Calu3 (cell line): ENCODE data around the gene SLC39A11. TPM values are rescaled to one million over a fixed set of nuclear protein-coding genes. Genes with fewer than 3 reads are reported as not detected.
"Not testable (repeated sequence)": the region's sequence is repeated elsewhere in the genome, so short reads cannot be mapped to it uniquely, and the experiment has no call there.

Experiments used
- BruUV-seq: library from RNA; stranded (reverse); fragments of 400-500 nt; replicated peaks from 2 replicates; lab custom pipeline; 2021; lab: Mats Ljungman, UMichigan
- CTCF ChIA-PET: fragments of 300-600 bp; sonication (Branson Sonifier 250); formaldehyde crosslinking; loops from one replicate; lab custom pipeline; 2022; ENCODE audit warnings: antibody characterized with exemption; lab: Charles Lee
- DNase-seq: peaks from one replicate; pipeline ENCODE4 v3.0.0; 2022
- H3K27ac Mint-ChIP-seq: one replicate; pipeline ENCODE4 v1.8.0; 2022; ENCODE audit warnings: mixed read lengths; ENCODE audit not compliant: unreplicated experiment
- H3K27me3 Mint-ChIP-seq: one replicate; pipeline ENCODE4 v1.8.0; 2022; ENCODE audit warnings: mixed read lengths; ENCODE audit not compliant: unreplicated experiment
- H3K36me3 Mint-ChIP-seq: one replicate; pipeline ENCODE4 v1.8.0; 2022; ENCODE audit warnings: mild to moderate bottlenecking, moderate library complexity, mixed read lengths; ENCODE audit not compliant: insufficient read depth, unreplicated experiment
- H3K4me1 Mint-ChIP-seq: one replicate; pipeline ENCODE4 v1.8.0; 2022; ENCODE audit warnings: mild to moderate bottlenecking, low read depth, mixed read lengths; ENCODE audit not compliant: unreplicated experiment
- H3K4me3 Mint-ChIP-seq: one replicate; pipeline ENCODE4 v1.8.0; 2022; ENCODE audit warnings: mild to moderate bottlenecking, low read depth, moderate library complexity, mixed read lengths; ENCODE audit not compliant: unreplicated experiment
- H3K9me3 Mint-ChIP-seq: one replicate; pipeline ENCODE4 v1.8.0; 2022; ENCODE audit warnings: low read depth, mixed read lengths; ENCODE audit not compliant: unreplicated experiment
- intact Hi-C: fragments of 100-400 bp; cut with micrococcal nuclease; formaldehyde crosslinking; loops from one replicate; pipeline ENCODE4 v1.10.0; 2022; ENCODE audit not compliant: unreplicated experiment
- total RNA-seq: library from RNA; stranded (reverse); gene quantifications from 2 replicates; pipeline ENCODE4 v1.2.3, GENCODE V29; 2022
- TF ChIP-seq, protein P1 (sequence below): fragments of 200-600 bp; IDR thresholded peaks from one replicate; pipeline ENCODE4 v1.8.0; 2022; ENCODE audit warnings: antibody characterized with exemption; ENCODE audit not compliant: unreplicated experiment

The SLC39A11 gene
- total RNA-seq, 1 experiment from 2014 or later: 60.3 TPM

DNA sequence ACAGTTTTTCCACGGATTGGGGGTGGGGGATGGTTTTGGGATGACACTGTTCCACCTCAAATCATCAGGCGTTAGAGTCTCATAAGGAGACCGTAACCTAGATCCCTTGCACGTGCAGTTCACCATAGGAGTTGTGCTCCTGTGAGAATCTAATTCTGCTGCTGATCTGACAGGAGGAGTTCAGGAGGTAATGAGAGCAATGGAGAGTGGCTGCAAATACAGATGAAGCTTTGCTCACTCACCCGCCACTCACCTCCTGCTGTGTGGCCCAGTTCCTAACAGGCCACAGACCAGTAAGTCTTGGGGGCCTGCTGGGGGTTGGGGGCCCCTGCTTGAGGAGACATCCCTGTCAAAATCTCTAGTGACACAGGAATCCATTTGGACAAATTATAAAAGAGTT lies 29.8 kb downstream of the SLC39A11 start:
- Mint-ChIP-seq H3K9me3 (no peaks in the 10 kb centered on the region), H3K27me3 (no peaks in the 10 kb centered on the region), H3K4me1 (peaks cover under 1% of the 10 kb centered on the region), H3K27ac (no peak overlapping the region), H3K4me3 (no peak overlapping the region), H3K36me3 (no peaks in the 10 kb centered on the region)
- TF ChIP-seq, protein P1, sequence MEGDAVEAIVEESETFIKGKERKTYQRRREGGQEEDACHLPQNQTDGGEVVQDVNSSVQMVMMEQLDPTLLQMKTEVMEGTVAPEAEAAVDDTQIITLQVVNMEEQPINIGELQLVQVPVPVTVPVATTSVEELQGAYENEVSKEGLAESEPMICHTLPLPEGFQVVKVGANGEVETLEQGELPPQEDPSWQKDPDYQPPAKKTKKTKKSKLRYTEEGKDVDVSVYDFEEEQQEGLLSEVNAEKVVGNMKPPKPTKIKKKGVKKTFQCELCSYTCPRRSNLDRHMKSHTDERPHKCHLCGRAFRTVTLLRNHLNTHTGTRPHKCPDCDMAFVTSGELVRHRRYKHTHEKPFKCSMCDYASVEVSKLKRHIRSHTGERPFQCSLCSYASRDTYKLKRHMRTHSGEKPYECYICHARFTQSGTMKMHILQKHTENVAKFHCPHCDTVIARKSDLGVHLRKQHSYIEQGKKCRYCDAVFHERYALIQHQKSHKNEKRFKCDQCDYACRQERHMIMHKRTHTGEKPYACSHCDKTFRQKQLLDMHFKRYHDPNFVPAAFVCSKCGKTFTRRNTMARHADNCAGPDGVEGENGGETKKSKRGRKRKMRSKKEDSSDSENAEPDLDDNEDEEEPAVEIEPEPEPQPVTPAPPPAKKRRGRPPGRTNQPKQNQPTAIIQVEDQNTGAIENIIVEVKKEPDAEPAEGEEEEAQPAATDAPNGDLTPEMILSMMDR: no peak
- DNase-seq: no peak
- intact Hi-C loops: no loop called here
- CTCF ChIA-PET: no interaction called here
- BruUV-seq: no TSS peak

DNA sequence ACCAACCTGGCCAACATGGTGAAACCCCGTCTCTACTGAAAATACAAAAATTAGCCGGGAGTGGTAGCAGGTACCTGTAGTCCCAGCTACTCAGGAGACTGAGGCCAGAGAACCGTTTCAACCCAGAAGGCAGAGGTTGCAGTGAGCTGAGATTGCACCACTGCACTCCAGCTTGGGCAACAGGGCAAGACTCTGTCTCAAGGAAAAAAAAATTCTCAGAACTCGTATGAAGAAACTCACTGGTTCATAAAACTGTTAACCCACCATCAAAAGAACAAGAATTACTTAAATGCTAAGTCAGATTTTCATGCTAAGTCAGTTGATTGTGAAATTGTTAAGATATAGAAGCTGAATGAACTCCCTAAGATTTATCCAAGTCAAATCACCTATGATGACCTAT lies 31.3 kb downstream of the SLC39A11 start:
- TF ChIP-seq, protein P1: no peak
- no peak overlapping the region for H3K27ac Mint-ChIP-seq
- CTCF ChIA-PET: no interaction called here
- BruUV-seq: no TSS peak
- intact Hi-C loops: no loop called here
- H3K4me1 Mint-ChIP-seq: no peaks in the 10 kb centered on the region
- no peaks in the 10 kb centered on the region for H3K27me3 Mint-ChIP-seq
- no peak overlapping the region for H3K4me3 Mint-ChIP-seq
- no peaks in the 10 kb centered on the region for H3K36me3 Mint-ChIP-seq
- H3K9me3 Mint-ChIP-seq: no peaks in the 10 kb centered on the region
- DNase-seq: no peak

DNA sequence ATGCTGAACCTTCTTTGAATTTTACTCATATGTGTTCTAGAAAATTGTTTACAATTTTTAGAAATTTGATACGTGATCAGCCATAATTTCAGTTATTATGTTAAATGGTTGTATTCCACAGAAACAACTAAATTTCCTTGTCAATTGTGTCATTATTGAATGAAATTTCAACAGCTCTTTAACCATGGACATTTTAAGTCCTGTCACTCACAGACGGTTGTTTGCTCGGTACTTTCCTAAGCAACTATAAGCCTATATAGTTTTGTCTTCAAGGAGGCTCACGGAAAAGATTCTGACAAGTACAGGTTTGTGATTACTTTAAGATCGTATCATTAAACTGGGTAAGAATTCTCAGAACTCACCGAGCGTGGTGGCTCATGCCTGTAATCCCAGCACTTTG lies 31.8 kb downstream of the SLC39A11 start:
- intact Hi-C loops: no loop called here
- CTCF ChIA-PET: interaction anchor here (0.7 kb wide), 1 partner anchor 178 kb away, joined by 6 read pairs; no protein-coding TSS in a partner anchor
- Mint-ChIP-seq H3K27me3 (no peaks in the 10 kb centered on the region), H3K4me1 (no peaks in the 10 kb centered on the region), H3K9me3 (no peaks in the 10 kb centered on the region), H3K4me3 (no peak overlapping the region), H3K27ac (no peak overlapping the region), H3K36me3 (no peaks in the 10 kb centered on the region)
- no peak for DNase-seq
- TF ChIP-seq, protein P1: no peak
- no TSS peak for BruUV-seq

DNA sequence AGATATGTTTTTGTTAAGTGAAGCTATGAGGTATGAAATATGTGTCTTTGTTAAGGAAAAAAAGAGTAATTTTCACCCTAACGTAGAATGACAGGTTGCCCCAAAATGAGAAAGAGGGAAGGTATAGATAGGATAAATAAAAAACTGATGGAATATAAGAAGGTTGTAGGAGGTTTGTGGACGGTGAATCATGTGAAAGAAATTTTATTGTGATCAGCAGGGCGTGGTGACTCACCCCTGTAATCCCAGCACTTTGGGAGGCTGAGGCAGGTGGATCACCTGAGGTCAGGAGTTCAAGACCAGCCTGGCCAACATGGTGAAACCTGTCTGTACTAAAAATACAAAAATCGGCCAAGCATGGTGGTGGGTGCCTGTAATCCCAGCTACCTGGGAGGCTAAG lies 32.8 kb downstream of the SLC39A11 start:
- H3K36me3 Mint-ChIP-seq, H3K4me3 Mint-ChIP-seq, H3K4me1 Mint-ChIP-seq, H3K9me3 Mint-ChIP-seq, H3K27ac Mint-ChIP-seq, intact Hi-C loops, H3K27me3 Mint-ChIP-seq, BruUV-seq: not testable (repeated sequence)
- CTCF ChIA-PET: interaction anchor here (0.7 kb wide), 1 partner anchor 177 kb away, joined by 6 read pairs; no protein-coding TSS in a partner anchor
- DNase-seq: peak; percentile 5

DNA sequence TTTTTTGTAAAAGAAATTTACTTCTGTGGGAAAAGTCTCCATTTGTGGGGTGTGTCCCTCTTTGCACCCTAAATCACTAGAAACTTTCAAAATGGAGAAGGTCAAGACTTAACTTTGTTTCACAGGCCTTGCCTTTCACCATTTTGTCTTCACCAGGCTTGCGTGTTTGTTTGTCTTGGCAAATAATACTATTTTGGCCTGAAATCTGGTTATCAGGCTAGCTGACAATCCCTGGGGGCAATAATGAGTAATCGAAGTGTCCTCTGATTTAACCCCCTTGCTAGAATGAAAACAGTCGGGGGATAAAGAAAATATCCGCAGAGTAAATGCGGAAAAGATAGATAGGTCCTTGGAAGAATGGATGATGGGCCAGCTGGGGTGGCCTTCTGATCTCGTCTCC lies 34.5 kb downstream of the SLC39A11 start:
- Mint-ChIP-seq H3K4me1 (no peaks in the 10 kb centered on the region), H3K27ac (no peak overlapping the region), H3K36me3 (no peaks in the 10 kb centered on the region), H3K9me3 (no peaks in the 10 kb centered on the region), H3K4me3 (no peak overlapping the region), H3K27me3 (no peaks in the 10 kb centered on the region)
- CTCF ChIA-PET: no interaction called here
- TF ChIP-seq, protein P1: no peak
- BruUV-seq: no TSS peak
- no peak for DNase-seq
- intact Hi-C loops: no loop called here
